ENCODE data around the gene FAR2. TPM values are rescaled to one million over a fixed set of nuclear protein-coding genes. Genes with fewer than 3 reads are reported as not detected.
A peak's percentile ranks its signal among the peaks of the same experiment; 100 is the strongest.

The FAR2 gene
- total RNA-seq, 1 donor from 2014 or later, result 37.1 TPM

GRCh38 chr12:29207120-29207519 lies 58.0 kb downstream of the FAR2 start:
- Mint-ChIP-seq H3K27ac (ENCODE audit: unreplicated experiment) (peak overlapping the region; percentile 80), H3K4me3 (ENCODE audit: unreplicated experiment) (no peak overlapping the region), H3K4me1 (ENCODE audit: unreplicated experiment) (peaks cover 29% of the 10 kb centered on the region), H3K36me3 (ENCODE audit: unreplicated experiment) (peaks cover 14% of the 10 kb centered on the region), H3K9me3 (ENCODE audit: unreplicated experiment) (peaks cover 8% of the 10 kb centered on the region), H3K27me3 (ENCODE audit: unreplicated experiment) (no peaks in the 10 kb centered on the region)
- no peak for DNase-seq (ENCODE audit: extremely low spot score, unreplicated experiment)
- TF ChIP-seq CTCF (IDR thresholded peaks at IDR 0.05), result peak; percentile 18

GRCh38 chr12:29208060-29208459 lies 59.0 kb downstream of the FAR2 start:
- Mint-ChIP-seq H3K4me1 (ENCODE audit: unreplicated experiment) (peaks cover 38% of the 10 kb centered on the region), H3K27me3 (ENCODE audit: unreplicated experiment) (no peaks in the 10 kb centered on the region), H3K4me3 (ENCODE audit: unreplicated experiment) (no peak overlapping the region)

GRCh38 chr12:29208936-29209701 lies 60.0 kb downstream of the FAR2 start:
- no peak for TF ChIP-seq CTCF (IDR thresholded peaks at IDR 0.05)
- Mint-ChIP-seq H3K4me3 (ENCODE audit: unreplicated experiment) (no peak overlapping the region), H3K4me1 (ENCODE audit: unreplicated experiment) (peaks cover 40% of the 10 kb centered on the region), H3K36me3 (ENCODE audit: unreplicated experiment) (peaks cover 4% of the 10 kb centered on the region), H3K27me3 (ENCODE audit: unreplicated experiment) (no peaks in the 10 kb centered on the region), H3K27ac (ENCODE audit: unreplicated experiment) (no peak overlapping the region), H3K9me3 (ENCODE audit: unreplicated experiment) (no peaks in the 10 kb centered on the region)
- DNase-seq (ENCODE audit: extremely low spot score, unreplicated experiment), result no peak

More at GRCh38 chr12:29208060-29208459, 59.0 kb downstream of the FAR2 start:
- no peak for DNase-seq (ENCODE audit: extremely low spot score, unreplicated experiment)
- Mint-ChIP-seq H3K36me3 (ENCODE audit: unreplicated experiment) (peaks cover 6% of the 10 kb centered on the region), H3K9me3 (ENCODE audit: unreplicated experiment) (no peaks in the 10 kb centered on the region), H3K27ac (ENCODE audit: unreplicated experiment) (no peak overlapping the region)
- no peak for TF ChIP-seq CTCF (IDR thresholded peaks at IDR 0.05)

GRCh38 chr12:29211696-29212095 lies 62.6 kb downstream of the FAR2 start:
- Mint-ChIP-seq H3K27me3 (ENCODE audit: unreplicated experiment) (no peaks in the 10 kb centered on the region), H3K4me3 (ENCODE audit: unreplicated experiment) (no peak overlapping the region), H3K27ac (ENCODE audit: unreplicated experiment) (no peak overlapping the region), H3K9me3 (ENCODE audit: unreplicated experiment) (no peaks in the 10 kb centered on the region), H3K4me1 (ENCODE audit: unreplicated experiment) (peaks cover 44% of the 10 kb centered on the region), H3K36me3 (ENCODE audit: unreplicated experiment) (no peaks in the 10 kb centered on the region)
- no peak for TF ChIP-seq CTCF (IDR thresholded peaks at IDR 0.05)
- no peak for DNase-seq (ENCODE audit: extremely low spot score, unreplicated experiment)

GRCh38 chr12:29212682-29213403 lies 63.8 kb downstream of the FAR2 start:
- TF ChIP-seq CTCF (IDR thresholded peaks at IDR 0.05), result no peak
- Mint-ChIP-seq H3K9me3 (ENCODE audit: unreplicated experiment) (no peaks in the 10 kb centered on the region), H3K4me3 (ENCODE audit: unreplicated experiment) (no peak overlapping the region), H3K36me3 (ENCODE audit: unreplicated experiment) (no peaks in the 10 kb centered on the region), H3K27ac (ENCODE audit: unreplicated experiment) (peak overlapping the region; percentile 60), H3K4me1 (ENCODE audit: unreplicated experiment) (peaks cover 47% of the 10 kb centered on the region), H3K27me3 (ENCODE audit: unreplicated experiment) (no peaks in the 10 kb centered on the region)
- no peak for DNase-seq (ENCODE audit: extremely low spot score, unreplicated experiment)
